ENCODE measurements around the gene CAPN12. TPM values are rescaled to one million over a fixed set of nuclear protein-coding genes. Genes with fewer than 3 reads are reported as not detected.

CAPN12 gene
- total RNA-seq, 4 donors from 2014 or later = 0.83 to 2.1 (median 1.6) TPM

- H3K4me1 ChIP-seq = peaks cover 45 to 82% (median 66%) of the 10 kb centered on the region in 4 donors
- H3K9me3 ChIP-seq = no peaks in the 10 kb centered on the region
- H3K27me3 ChIP-seq = no peaks in the 10 kb centered on the region
- DNase-seq (ENCODE audit: extremely low spot score) = no peak
- H3K36me3 ChIP-seq = peaks cover 22 to 56% (median 49%) of the 10 kb centered on the region in 4 donors
- TF ChIP-seq EP300 (IDR thresholded peaks at IDR 0.05) = no peak
- TF ChIP-seq CTCF (IDR thresholded peaks at IDR 0.05) = no peak
- no peak for TF ChIP-seq POLR2A (IDR thresholded peaks at IDR 0.05; ENCODE audit: low read depth)
- peak in 1 of 2 donors; percentile 21 for TF ChIP-seq POLR2AphosphoS5 (IDR thresholded peaks at IDR 0.05)
- intact Hi-C loops (cut with DNase I) = loop anchor here (5.0 kb wide), 1 partner anchor 106 kb away; no protein-coding TSS in a partner anchor
- WGBS = 72% methylated on average over 10 of the region's 10 CpGs
- peak overlapping the region; percentile 64 to 78 (median 74) for H3K27ac ChIP-seq (replicated peaks in 1 of 4)
- H3K4me3 ChIP-seq = no peak overlapping the region
These were observed 12.5 kb downstream of the CAPN12 start for GRCh38 chr19:38731654-38732301.

- Histone ChIP-seq H3K36me3 (peaks cover 30 to 64% (median 57%) of the 10 kb centered on the region in 4 donors), H3K9me3 (no peaks in the 10 kb centered on the region), H3K4me1 (peaks cover 44 to 82% (median 58%) of the 10 kb centered on the region in 4 donors), H3K4me3 (no peak overlapping the region), H3K27ac (replicated peaks in 1 of 4) (peak overlapping the region; percentile 64 to 78 (median 74)), H3K27me3 (no peaks in the 10 kb centered on the region)
- 76% methylated on average over 4 of the region's 19 CpGs for WGBS
- intact Hi-C loops (cut with DNase I) = loop anchor here (5.0 kb wide), 1 partner anchor 106 kb away; no protein-coding TSS in a partner anchor
- no peak for DNase-seq (ENCODE audit: extremely low spot score)
- TF ChIP-seq EP300 (IDR thresholded peaks at IDR 0.05) = no peak
- no peak for TF ChIP-seq CTCF (IDR thresholded peaks at IDR 0.05)
- no peak for TF ChIP-seq POLR2AphosphoS5 (IDR thresholded peaks at IDR 0.05)
- no peak for TF ChIP-seq POLR2A (IDR thresholded peaks at IDR 0.05; ENCODE audit: low read depth)
These were observed 13.3 kb downstream of the CAPN12 start for GRCh38 chr19:38730731-38731589.

GRCh38 chr19:38730470-38730730, 13.9 kb downstream of the CAPN12 start:
- intact Hi-C loops (cut with DNase I) = loop anchor here (5.0 kb wide), 1 partner anchor 107 kb away; no protein-coding TSS in a partner anchor
- no peak overlapping the region for H3K4me3 ChIP-seq
- H3K4me1 ChIP-seq = peaks cover 44 to 83% (median 60%) of the 10 kb centered on the region in 4 donors
- DNase-seq (ENCODE audit: extremely low spot score) = no peak
- H3K36me3 ChIP-seq = peaks cover 36 to 70% (median 63%) of the 10 kb centered on the region in 4 donors
- H3K9me3 ChIP-seq = no peaks in the 10 kb centered on the region
- WGBS = 86% methylated on average over 7 of the region's 7 CpGs
- H3K27ac ChIP-seq (replicated peaks in 1 of 4) = peak overlapping the region in 3 of 4 donors; percentile 64 to 77 (median 72)
- no peaks in the 10 kb centered on the region for H3K27me3 ChIP-seq
- TF ChIP-seq POLR2AphosphoS5 (IDR thresholded peaks at IDR 0.05) = no peak
- no peak for TF ChIP-seq EP300 (IDR thresholded peaks at IDR 0.05)
- TF ChIP-seq POLR2A (IDR thresholded peaks at IDR 0.05; ENCODE audit: low read depth) = no peak
- no peak for TF ChIP-seq CTCF (IDR thresholded peaks at IDR 0.05)

GRCh38 chr19:38729653-38730469, 14.4 kb downstream of the CAPN12 start:
- TF ChIP-seq CTCF (IDR thresholded peaks at IDR 0.05) = peak; percentile 65 to 82 (median 75)
- peak in 1 of 2 donors; percentile 8 for TF ChIP-seq POLR2AphosphoS5 (IDR thresholded peaks at IDR 0.05)
- no peak for TF ChIP-seq POLR2A (IDR thresholded peaks at IDR 0.05; ENCODE audit: low read depth)
- TF ChIP-seq EP300 (IDR thresholded peaks at IDR 0.05) = no peak
- no peak for DNase-seq (ENCODE audit: extremely low spot score)
- WGBS = 68% methylated on average over 17 of the region's 17 CpGs
- Histone ChIP-seq H3K4me3 (no peak overlapping the region), H3K27ac (replicated peaks in 1 of 4) (peak overlapping the region; percentile 54 to 72 (median 62)), H3K9me3 (no peaks in the 10 kb centered on the region), H3K27me3 (no peaks in the 10 kb centered on the region), H3K36me3 (peaks cover 41 to 75% (median 68%) of the 10 kb centered on the region in 4 donors), H3K4me1 (peaks cover 41 to 78% (median 59%) of the 10 kb centered on the region in 4 donors)
- intact Hi-C loops (cut with DNase I) = loop anchor here (5.0 kb wide), 1 partner anchor 107 kb away; no protein-coding TSS in a partner anchor

Data from esophagus muscularis mucosa (tissue), 4 donors.